DMS153 (cell line): ENCODE measurements around the gene CHRDL1.
"Not testable (repeated sequence)": the region's sequence is repeated elsewhere in the genome, so short reads cannot be mapped to it uniquely, and the experiment has no call there.

ENCODE experiments used
- DNase-seq: peaks from one replicate; lab custom pipeline; 2025; lab: John Stamatoyannopoulos, UW

The CHRDL1 gene

GRCh38 chrX:110665223-110666002 lies 130.2 kb downstream of the CHRDL1 start:
- no peak for DNase-seq

GRCh38 chrX:110657073-110657472 lies 138.5 kb downstream of the CHRDL1 start:
- no peak for DNase-seq

GRCh38 chrX:110654280-110654679 lies 141.3 kb downstream of the CHRDL1 start:
- not testable (repeated sequence) for DNase-seq

GRCh38 chrX:110646386-110646785 lies 149.2 kb downstream of the CHRDL1 start:
- DNase-seq, result no peak
